GM18861 (cell line): ENCODE results near the gene SETD6.
A peak's percentile ranks its signal among the peaks of the same experiment; 100 is the strongest.

Source experiments
- ATAC-seq: cut with Tn5 transposase; IDR thresholded peaks from one replicate; pipeline ENCODE4 v1.9.1; 2021; ENCODE audit not compliant: unreplicated experiment

The SETD6 gene

DNA sequence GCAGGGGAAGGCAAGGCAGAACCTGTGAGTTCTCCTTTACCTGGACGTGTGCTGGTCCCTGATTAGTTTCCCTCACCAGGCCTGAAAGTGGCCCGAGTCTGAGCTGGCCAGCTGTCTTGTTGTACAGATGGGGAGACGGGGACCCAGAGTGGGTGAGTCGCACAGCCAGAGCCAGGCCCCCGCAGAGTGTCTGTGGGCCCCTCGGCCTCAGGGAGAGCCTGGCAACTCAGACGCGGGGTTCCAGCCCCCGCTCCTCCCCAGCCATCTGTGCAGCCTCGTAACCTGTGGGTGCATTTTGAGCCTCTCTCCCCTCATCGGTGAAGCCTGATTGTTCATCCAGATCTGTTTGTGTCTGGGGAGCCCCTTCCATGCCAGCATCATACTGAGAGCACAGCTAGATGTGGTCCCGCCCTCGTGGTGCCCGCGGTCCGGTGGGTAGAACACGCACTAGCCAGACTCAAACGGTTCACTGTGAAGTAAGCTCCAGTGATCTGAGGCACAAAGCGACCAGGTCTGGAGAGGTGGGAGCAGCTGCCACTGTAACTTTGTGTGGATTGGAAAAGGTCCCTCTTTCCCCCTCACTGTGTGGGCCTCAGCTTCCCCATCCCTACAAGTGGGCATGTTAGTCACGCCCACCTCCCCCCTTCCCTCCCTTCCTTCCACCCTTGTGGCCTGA lies 21.4 kb upstream of the SETD6 start:
- ATAC-seq, result no peak

DNA sequence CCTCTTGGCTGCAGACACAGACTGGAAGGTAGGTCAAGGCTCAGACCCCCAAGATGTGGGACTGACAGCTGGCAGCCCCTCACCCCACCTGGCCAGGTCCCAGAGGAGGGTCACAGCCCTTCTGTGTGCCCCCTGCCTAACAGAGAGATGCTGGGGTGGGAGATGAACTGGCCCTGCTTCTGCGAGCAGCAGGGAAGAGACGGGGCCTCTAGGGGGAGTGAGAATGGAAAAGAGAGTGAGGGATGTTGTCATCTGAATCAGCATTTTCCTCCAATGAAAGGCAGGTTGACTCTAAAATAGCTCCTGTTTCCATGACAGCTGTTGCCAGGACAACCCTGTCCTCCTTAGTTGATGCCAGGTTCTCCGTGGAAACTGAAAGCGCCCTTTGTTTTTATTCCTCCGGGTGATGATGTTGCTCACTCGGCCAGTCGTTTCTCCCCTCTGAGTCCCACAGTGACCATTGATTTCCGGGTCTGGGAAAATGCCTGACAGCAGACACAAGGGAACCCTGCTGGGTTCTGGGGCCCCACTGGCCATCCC lies 20.3 kb upstream of the SETD6 start:
- ATAC-seq, result peak; percentile 46

DNA sequence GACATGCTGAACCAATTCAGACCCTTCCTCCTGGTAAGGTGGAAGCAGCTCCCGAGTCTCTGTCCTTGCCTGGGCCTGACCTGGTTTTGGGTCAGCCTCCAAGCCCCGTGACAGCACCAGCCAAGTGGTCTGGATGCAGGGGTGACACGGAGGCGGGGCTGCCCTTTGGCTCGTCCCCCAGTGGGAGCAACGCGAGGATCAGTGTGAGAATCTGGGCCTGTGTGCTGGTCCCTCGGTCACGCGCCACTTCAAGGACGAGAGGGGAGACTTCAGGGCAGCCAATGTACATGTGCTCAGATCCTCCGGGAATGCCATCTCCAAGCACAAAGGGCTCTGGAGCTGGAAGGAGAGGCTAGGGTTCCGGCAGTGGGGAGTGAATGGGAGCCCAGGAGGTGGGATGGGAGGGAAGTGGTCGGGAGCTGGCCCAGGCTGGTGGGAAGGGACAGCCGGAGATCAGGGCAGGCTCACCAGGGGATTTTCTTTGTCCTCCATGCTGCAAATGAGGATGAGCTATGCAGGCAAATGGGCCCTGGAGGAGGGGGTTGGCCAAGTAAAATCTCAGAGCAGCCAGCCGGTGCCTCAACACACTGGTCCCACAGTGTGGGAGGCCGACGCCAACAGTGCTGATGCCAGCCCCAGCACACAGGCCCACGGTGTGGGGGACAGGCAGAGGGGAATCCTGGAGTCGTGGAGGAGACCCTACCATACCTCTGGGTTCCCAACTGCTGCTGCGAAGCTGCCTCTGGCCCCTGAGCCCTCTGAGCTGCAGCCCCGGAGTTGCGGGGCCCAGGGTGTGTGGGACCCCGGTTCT lies 19.6 kb upstream of the SETD6 start:
- no peak for ATAC-seq

DNA sequence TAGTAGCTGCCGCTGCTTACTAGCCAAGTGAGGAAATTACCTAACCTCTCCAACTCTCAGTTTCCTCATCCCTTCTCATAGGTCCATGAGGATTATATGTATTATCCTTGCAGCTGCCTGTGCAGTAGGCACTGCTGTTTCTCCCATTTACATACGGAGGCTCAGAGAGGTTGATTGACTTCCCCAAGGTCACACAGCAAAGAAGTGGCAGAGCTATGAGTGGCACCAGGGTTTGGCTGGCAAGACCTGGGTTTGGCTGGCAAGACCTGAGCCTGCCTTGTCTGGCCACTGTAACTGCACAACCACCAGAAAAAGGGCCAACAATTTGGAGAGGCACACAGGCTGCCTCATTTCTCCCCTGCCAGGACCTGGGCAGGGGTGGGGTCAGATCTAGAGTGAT lies 17.8 kb upstream of the SETD6 start:
- no peak for ATAC-seq

DNA sequence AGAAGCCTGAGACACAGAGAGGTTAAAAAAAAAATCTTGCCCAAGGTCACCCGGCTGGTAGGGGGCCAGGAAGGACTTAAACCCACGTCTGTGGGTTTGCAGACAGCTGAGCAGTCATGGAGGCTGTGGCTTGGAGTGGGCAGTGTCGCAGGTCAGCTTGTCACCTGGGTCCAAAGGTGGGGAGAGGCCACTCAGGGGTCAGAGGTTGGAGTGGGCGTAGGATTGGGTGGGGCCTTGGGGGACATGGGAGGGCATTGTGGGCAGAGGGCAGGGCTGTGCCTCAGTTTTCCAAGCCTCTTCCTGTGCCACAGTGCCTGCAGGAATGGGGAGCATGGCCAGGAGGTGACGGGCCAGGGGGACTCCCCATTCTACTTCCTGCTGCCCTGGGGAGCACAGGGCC lies 17.4 kb upstream of the SETD6 start:
- ATAC-seq, result no peak

DNA sequence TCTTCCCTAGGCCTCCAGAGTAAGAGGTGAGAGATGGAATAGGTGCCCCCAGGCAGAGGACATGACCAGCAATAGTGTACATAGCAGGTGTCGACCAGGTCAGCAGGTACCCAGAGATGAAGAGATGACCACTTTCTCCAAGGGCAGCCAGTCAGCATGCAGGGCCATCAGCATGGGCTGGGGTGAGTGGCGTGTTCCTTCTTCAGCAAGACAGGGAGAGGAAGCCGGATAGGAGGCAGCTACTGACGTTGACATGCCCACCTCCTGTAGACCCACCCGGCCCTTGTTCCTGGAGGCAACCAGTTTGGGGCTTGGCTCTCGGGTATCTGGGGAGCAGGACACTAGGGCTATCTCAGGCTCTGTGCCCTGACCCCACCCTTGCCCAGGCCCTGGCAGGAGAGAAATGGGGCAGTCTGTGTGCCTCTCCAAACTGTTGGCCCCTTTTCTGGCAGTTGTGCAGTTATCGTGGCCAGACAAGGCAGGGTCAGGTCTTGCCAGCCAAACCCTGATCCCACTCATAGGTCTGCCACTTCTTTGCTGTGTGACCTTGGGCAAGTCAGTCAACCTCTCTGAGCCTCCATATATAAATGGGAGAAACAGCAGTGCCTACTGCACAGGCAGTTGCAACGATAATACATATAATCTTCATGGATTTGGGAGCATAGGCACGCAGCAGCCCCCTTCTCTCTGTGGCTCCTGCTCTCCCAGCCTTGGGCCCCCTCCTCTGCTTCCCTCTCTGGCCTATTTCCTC lies 16.8 kb upstream of the SETD6 start:
- ATAC-seq, result no peak

DNA sequence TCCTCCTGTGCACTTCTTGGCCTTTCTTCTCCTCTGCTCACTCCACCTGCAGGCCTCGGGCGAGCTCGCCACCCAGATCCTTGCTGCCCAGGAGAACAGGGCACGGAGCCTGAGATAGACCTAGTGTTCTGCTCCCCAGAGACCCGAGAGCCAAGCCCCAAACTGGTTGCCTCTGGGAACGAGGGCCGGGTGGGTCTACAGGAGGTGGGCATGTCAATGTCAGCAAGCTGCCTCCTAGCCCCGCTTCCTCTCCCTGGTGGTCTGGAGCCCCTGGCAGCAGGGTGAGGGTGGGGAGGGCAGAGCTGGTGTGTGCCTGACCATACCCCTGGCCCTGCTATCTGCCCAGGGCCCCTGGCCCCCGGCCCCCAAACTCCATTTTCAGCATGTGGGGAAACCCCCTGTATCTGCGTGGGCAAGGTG lies 16.2 kb upstream of the SETD6 start:
- no peak for ATAC-seq

DNA sequence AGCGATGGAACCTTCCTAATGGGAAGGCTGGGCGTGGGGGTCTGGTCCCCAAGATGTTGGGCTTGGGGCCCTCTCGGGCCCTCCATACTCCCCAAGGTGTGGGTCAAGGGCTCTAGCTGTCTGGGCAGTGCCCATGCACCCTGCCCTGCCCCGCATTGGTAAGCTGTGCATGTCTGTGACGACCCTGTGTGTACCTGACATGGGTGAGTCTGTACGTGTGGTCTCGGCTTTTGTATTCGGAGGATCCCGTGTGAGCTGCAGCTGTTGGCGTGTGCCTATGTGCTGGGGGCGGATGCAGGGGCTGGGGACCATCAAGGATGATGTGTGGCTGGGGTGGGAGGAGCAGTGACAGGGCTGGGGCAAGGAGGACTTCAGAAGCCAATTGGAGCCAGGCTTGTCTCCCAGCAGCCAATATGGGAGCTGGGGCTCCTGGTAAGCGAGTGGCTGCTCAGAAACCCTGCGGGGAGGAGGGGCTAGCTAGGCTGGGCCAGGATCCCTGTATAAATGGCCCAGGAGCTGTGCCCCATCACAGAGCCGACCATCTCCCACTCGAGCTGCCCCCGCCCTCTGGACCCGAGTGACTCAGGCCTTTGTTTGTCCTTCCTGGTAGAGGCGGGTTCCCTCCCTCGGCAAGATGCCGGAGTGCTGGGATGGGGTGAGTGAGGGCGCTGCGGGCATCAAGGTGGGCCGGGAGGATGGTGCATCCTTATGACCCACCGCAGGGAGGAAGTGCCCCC lies 15.5 kb upstream of the SETD6 start, which contains the start of gene NDRG4:
Gene NDRG4 (plus strand): TSS at position 529 of the 737 bp plus-strand sequence. CDS start 106 bp downstream, at position 635.
- peak; percentile 67 for ATAC-seq

DNA sequence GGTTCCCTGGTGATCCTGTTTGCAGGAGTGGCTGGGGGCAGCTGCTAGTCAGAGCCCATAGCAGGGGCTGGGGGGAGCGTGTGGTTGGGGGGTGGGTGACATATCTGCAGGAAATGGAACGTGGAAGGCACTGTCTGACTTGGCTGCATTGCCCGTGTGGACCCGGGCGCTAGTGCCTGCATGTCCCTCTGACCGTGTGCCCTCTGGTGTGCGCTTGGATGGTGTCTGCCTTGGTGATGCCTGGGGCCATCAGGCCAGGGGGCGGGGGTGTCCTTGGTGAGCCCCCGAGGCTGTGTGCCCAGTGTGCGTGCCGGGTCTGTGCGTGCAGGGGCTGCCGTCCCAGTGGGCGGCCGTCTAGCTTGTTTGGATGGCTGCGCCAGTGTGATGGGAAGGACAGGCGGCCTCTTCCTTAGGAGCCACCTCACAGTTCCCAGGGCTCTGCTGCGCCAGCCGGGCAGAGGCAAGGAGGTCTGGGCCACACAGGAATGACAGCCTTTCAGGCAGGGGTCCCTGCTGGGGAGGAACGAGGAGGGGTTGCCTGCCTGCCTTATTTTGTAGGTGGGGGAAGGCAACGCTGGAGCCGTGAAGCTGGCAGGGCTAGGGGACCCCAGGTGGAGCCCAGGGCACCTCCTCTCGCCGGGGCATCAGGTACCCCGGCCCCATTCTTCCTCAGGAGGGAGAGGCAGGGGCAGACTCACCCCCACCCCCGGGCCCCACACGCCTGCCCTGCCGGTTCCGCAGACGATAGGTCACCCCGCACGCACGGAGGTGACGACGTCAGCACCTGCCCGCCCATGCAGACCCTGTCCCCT lies 14.7 kb upstream of the SETD6 start:
- no peak for ATAC-seq

DNA sequence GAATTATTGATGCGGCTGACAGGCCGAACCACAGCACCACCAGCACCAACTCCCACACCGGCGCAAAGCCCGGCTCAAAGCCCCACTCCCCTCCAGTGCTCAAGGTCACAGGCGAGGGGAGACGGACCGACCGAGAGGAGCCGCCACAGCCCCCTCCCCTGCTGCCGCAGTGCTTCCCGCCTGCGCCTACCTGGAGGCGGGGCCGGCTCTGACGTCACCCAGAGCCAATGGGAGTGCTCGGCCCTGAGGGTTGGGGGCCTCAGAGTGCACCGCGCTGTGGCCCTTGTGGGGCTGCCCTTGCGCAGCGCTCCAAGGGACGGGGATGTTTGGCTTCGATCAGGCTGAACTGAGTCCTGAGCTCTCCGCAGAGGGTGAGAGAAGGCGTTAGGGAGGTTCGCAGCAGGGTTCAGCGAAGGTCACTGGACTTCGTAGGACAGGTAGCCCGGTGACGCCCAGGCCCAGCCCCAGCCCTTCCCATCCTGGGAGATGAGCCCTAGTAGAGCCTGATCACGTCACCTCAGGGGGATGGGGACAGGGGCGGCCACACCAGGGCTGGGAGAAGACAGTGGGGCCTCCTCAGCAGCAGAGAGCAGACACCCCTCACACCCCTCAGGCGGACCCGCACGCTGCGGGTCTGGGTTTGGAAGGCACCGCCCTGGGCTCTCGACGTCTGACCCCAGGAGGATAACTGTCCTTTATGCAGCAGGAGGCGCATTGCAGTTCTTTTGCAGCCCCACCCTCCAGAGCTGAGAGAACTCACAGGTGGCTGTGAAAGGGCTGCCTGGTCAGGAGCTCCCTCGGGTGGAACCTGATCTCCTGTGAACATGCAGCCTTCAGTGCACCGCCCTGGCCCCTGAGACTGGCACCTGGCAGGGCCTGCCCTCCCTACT lies 13.8 kb upstream of the SETD6 start:
- no peak for ATAC-seq

DNA sequence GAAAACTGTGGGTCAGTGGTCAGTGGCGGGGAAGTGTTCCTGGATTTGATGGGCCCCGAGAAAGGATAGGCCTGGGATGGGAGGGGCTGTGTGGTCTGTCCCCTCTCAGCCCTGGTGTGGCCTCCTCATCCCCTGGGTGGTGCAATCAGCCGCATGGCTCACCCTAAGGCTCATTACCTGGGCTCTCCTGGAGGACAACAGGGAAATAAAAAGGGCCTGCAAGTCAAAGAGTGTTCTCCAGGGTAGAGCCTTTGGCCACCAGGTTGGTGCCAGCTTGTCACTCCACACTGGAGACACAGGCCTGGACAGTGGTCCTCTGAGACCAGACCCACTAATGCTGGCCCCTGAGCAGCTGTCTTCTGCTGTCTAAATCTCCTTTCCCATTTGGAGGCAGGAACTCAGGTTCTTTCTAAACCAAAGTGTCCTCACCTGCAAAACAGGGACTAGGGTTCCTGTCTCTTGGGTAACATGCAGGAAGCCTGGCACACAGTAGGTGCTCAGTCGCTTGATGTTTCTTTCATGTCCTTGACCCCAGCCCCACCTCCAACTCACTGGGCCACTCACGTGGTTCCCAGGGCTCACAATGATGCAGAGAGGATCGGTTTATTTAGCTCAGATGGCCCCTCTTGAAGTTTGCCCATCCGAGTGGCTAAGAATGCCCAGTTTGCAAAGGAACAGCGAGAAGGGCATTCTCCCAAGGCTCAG lies 12.9 kb upstream of the SETD6 start:
- no peak for ATAC-seq

DNA sequence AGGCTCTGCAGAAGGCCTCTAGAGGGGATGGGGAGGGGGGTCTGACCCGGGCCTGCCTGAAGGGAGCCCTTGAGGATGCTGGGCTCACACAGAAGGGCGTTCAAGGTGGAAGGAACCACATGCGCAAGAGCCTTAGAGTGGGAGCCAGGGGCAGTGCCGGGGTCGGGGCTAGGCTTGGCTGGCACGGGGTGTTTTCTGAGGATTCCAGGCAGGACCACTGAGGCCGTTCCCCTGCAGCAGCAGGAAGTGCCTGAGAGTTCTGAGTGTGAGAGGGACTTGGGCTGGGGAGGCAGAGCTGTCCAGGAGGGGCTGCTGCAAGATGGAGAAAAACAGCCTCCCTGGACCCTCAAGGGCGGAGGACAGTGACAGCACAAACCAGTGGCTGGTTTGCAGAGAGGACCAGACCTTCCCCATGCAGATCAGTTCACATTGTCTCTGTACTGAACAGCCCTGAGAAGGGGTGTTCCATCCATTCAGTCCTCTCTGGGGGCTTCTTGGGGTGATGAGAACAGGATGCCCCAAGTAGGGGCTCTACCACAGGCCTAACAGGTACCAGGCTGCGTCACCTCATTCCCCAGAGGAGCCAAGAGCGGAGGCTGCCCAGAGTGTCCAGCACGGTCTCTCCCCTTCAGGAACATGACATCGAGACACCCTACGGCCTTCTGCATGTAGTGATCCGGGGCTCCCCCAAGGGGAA lies 12.0 kb upstream of the SETD6 start:
- no peak for ATAC-seq

DNA sequence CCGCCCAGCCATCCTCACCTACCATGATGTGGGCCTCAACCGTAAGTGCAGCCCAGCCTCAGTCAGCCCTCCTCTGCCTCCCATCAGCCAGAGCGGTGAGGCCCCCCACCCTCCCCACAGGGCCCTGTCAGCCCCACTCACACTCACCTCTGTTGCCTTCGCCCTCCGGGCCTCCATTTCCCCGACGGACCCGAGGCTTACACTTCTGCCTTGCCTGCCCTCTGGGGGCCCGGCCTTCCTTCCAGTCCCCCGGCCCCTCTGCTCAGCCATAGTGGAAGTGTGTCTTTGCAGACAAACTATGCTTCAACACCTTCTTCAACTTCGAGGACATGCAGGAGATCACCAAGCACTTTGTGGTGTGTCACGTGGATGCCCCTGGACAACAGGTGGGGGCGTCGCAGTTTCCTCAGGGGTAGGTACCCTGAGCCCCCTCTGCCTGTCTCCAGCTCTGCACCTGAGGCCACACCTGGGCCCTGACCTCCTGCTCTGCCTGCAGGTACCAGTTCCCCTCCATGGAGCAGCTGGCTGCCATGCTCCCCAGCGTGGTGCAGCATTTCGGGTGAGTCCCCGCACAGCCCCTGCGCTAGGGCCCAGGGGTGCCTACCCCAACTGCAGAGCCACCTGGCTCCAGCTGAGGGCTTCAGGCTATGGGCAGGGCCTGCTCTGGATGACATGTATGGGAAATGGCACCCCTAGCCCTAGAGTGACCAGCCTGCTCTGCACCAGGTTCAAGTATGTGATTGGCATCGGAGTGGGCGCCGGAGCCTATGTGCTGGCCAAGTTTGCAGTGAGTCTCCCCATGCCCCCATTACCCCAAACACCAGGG lies 11.2 kb upstream of the SETD6 start:
- ATAC-seq, result no peak

DNA sequence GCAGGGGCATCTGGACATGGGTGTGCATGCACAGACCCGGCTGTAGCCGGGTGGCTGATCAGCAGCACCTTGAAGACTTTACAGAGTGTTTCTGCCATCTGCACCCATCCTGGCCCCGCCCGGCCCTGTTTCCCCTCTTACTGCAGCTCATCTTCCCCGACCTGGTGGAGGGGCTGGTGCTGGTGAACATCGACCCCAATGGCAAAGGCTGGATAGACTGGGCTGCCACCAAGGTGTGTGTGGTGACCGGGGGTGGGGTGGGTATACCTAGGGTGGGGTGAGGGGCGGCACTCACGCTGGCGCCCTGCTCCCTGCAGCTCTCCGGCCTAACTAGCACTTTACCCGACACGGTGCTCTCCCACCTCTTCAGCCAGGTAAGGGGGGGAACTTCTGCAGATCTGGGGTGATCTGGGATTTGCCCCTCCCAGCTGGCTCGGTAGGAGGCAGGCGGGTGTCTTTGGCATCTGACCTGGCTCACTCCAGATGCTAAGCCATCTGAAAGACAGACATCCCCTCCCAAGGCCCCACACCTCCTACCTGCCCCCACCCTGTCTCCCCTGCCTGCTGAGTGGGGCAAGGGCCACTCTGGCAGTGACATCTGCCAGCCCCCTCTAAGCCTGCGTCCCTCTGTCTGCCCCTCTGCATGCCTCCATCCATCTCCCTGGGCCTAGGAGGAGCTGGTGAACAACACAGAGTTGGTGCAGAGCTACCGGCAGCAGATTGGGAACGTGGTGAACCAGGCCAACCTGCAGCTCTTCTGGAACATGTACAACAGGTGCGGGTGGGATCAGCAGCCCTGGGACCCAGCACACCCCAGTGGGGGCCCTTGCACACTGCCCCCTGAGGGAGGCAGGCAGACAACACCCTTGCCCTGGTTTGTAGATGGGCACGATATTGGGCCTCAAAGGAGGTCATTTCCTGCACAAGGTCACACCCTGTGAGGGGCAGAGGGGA lies 8.8 kb upstream of the SETD6 start:
- ATAC-seq, result no peak

DNA sequence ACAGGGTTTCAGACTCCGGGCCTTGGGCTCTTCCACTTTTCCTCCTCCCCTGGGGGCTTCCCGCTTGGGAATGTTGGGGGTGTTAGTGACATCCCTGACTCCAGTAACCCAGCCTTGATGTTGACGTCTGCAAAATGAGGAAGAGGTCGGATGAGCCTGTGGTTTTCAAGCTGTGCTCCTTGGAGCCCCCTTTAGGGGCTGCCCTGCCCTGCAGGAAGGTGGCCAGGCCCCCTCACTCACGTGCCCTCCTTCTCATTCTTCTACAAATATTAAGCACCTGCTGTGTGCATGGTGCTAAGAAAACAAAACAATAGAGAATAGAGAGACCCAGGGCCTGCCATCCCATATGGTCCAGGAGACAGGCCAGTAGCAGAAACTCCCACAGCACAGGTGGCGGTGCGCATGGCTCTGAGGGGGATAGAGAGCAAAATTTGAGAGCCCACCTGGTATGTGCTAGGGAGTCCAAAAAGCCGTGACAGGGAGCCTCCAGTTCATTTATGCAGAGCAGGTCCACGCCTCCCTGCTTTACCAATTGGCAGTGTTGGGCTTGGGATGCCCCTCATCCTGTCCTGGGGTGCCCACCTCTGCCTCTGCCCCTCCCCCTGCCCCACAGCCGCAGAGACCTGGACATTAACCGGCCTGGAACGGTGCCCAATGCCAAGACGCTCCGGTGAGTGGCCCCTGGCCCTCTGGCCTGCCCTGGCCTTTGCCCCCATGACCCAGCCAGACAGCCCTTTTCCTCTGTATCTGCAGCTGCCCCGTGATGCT lies 7.9 kb upstream of the SETD6 start:
- ATAC-seq, result no peak
